Activated T-cell treated with anti-CD3 and anti-CD28 coated beads, Interleukin-2, amount 50 U/mL, for 24 hours (primary cell): ENCODE measurements around the gene GABARAP.

ENCODE experiments used
- DNase-seq: peaks from one replicate; pipeline ENCODE4 v3.0.0-alpha.2; 2020
- H3K27ac Mint-ChIP-seq: 2 replicates; pipeline ENCODE4 v1.8.0; 2020; ENCODE audit warnings: mild to moderate bottlenecking, mixed read lengths
- H3K27me3 Mint-ChIP-seq: 2 replicates; pipeline ENCODE4 v1.8.0; 2020; ENCODE audit warnings: mixed read lengths
- H3K36me3 Mint-ChIP-seq: 2 replicates; pipeline ENCODE4 v1.8.0; 2020; ENCODE audit warnings: low read depth, mixed read lengths
- H3K4me1 Mint-ChIP-seq: 2 replicates; pipeline ENCODE4 v1.8.0; 2020; ENCODE audit warnings: low read depth, mixed read lengths
- H3K4me3 Mint-ChIP-seq: 2 replicates; pipeline ENCODE4 v1.8.0; 2020; ENCODE audit warnings: mild to moderate bottlenecking, moderate library complexity, mixed read lengths
- H3K9me3 Mint-ChIP-seq: 2 replicates; pipeline ENCODE4 v1.8.0; 2020; ENCODE audit warnings: mixed read lengths

Gene GABARAP

GRCh38 chr17:7224661-7225111, 17.6 kb downstream of the GABARAP start:
- Mint-ChIP-seq H3K4me1 (peaks cover 33% of the 10 kb centered on the region), H3K4me3 (no peak overlapping the region), H3K36me3 (peaks cover 95% of the 10 kb centered on the region), H3K27ac (no peak overlapping the region), H3K9me3 (no peaks in the 10 kb centered on the region), H3K27me3 (no peaks in the 10 kb centered on the region)
- DNase-seq = no peak

- Mint-ChIP-seq H3K36me3 (peaks cover 89% of the 10 kb centered on the region), H3K27ac (peak overlapping the region; percentile 2), H3K9me3 (no peaks in the 10 kb centered on the region), H3K4me3 (no peak overlapping the region), H3K27me3 (no peaks in the 10 kb centered on the region), H3K4me1 (peaks cover 36% of the 10 kb centered on the region)
- no peak for DNase-seq
Measured at GRCh38 chr17:7224110-7224509, 18.1 kb downstream of the GABARAP start.

- H3K4me1 Mint-ChIP-seq = peaks cover 37% of the 10 kb centered on the region
- H3K36me3 Mint-ChIP-seq = peaks cover 82% of the 10 kb centered on the region
- H3K27me3 Mint-ChIP-seq = no peaks in the 10 kb centered on the region
- no peak for DNase-seq
- no peak overlapping the region for H3K4me3 Mint-ChIP-seq
- no peaks in the 10 kb centered on the region for H3K9me3 Mint-ChIP-seq
- H3K27ac Mint-ChIP-seq = peak overlapping the region; percentile 2
Measured at GRCh38 chr17:7223375-7223774, 18.9 kb downstream of the GABARAP start.

GRCh38 chr17:7222972-7223292, 19.3 kb downstream of the GABARAP start:
- Mint-ChIP-seq H3K36me3 (peaks cover 77% of the 10 kb centered on the region), H3K4me1 (peaks cover 37% of the 10 kb centered on the region), H3K27me3 (no peaks in the 10 kb centered on the region), H3K9me3 (no peaks in the 10 kb centered on the region), H3K4me3 (no peak overlapping the region), H3K27ac (no peak overlapping the region)
- DNase-seq = no peak

GRCh38 chr17:7222093-7222971, 19.9 kb downstream of the GABARAP start:
- H3K36me3 Mint-ChIP-seq = peaks cover 71% of the 10 kb centered on the region

GRCh38 chr17:7221278-7222092, 20.8 kb downstream of the GABARAP start:
- H3K4me1 Mint-ChIP-seq = peaks cover 44% of the 10 kb centered on the region
- peaks cover 63% of the 10 kb centered on the region for H3K36me3 Mint-ChIP-seq
- H3K27ac Mint-ChIP-seq = peak overlapping the region; percentile 96
- no peak for DNase-seq
- no peaks in the 10 kb centered on the region for H3K27me3 Mint-ChIP-seq
- H3K4me3 Mint-ChIP-seq = peak overlapping the region; percentile 96
- no peaks in the 10 kb centered on the region for H3K9me3 Mint-ChIP-seq

More at GRCh38 chr17:7222093-7222971, 19.9 kb downstream of the GABARAP start:
- Mint-ChIP-seq H3K4me3 (no peak overlapping the region), H3K9me3 (no peaks in the 10 kb centered on the region), H3K27ac (peak overlapping the region; percentile 24), H3K27me3 (no peaks in the 10 kb centered on the region), H3K4me1 (peaks cover 40% of the 10 kb centered on the region)
- no peak for DNase-seq

GRCh38 chr17:7220593-7221277, 21.5 kb downstream of the GABARAP start:
- Mint-ChIP-seq H3K36me3 (peaks cover 57% of the 10 kb centered on the region), H3K4me3 (peak overlapping the region; percentile 96), H3K27me3 (no peaks in the 10 kb centered on the region), H3K9me3 (no peaks in the 10 kb centered on the region), H3K27ac (peak overlapping the region; percentile 96), H3K4me1 (peaks cover 51% of the 10 kb centered on the region)
- DNase-seq = peak; percentile 74

GRCh38 chr17:7219812-7220592, 22.2 kb downstream of the GABARAP start, which contains the start of the genes ACADVL and DLG4:
ACADVL (plus strand) TSS chr17:7219938; CDS start chr17:7219985, 47 bp downstream.
DLG4 (minus strand) TSS chr17:7219836.
- H3K9me3 Mint-ChIP-seq = no peaks in the 10 kb centered on the region
- peak within 1 kb of the TSS; percentile 96 for H3K27ac Mint-ChIP-seq
- no peaks in the 10 kb centered on the region for H3K27me3 Mint-ChIP-seq
- DNase-seq = peak; percentile 88
- peak within 1 kb of the TSS; percentile 96 for H3K4me3 Mint-ChIP-seq
- H3K4me1 Mint-ChIP-seq = peaks cover 58% of the 10 kb centered on the region
- H3K36me3 Mint-ChIP-seq = peaks cover 50% of the 10 kb centered on the region

GRCh38 chr17:7219229-7219811, 22.9 kb downstream of the GABARAP start:
- no peak for DNase-seq
- Mint-ChIP-seq H3K4me3 (peak overlapping the region; percentile 96), H3K27ac (peak overlapping the region; percentile 96), H3K27me3 (no peaks in the 10 kb centered on the region), H3K36me3 (peaks cover 44% of the 10 kb centered on the region), H3K4me1 (peaks cover 65% of the 10 kb centered on the region), H3K9me3 (no peaks in the 10 kb centered on the region)

- no peaks in the 10 kb centered on the region for H3K9me3 Mint-ChIP-seq
- no peak for DNase-seq
- H3K4me3 Mint-ChIP-seq = peak overlapping the region; percentile 96
Measured at GRCh38 chr17:7218758-7219157, 23.5 kb downstream of the GABARAP start.

GRCh38 chr17:7218166-7218565, 24.1 kb downstream of the GABARAP start:
- peaks cover 76% of the 10 kb centered on the region for H3K4me1 Mint-ChIP-seq
- no peaks in the 10 kb centered on the region for H3K27me3 Mint-ChIP-seq
- peak overlapping the region; percentile 42 for H3K4me3 Mint-ChIP-seq
- no peaks in the 10 kb centered on the region for H3K9me3 Mint-ChIP-seq
- H3K27ac Mint-ChIP-seq = peak overlapping the region; percentile 72
- H3K36me3 Mint-ChIP-seq = peaks cover 33% of the 10 kb centered on the region
- DNase-seq = peak; percentile 47

More at GRCh38 chr17:7218758-7219157, 23.5 kb downstream of the GABARAP start:
- Mint-ChIP-seq H3K36me3 (peaks cover 38% of the 10 kb centered on the region), H3K4me1 (peaks cover 70% of the 10 kb centered on the region), H3K27me3 (no peaks in the 10 kb centered on the region), H3K27ac (peak overlapping the region; percentile 96)

GRCh38 chr17:7217113-7217987, 24.9 kb downstream of the GABARAP start:
- Mint-ChIP-seq H3K4me3 (peak overlapping the region; percentile 42), H3K9me3 (no peaks in the 10 kb centered on the region), H3K27me3 (no peaks in the 10 kb centered on the region), H3K36me3 (peaks cover 24% of the 10 kb centered on the region), H3K27ac (peak overlapping the region; percentile 80), H3K4me1 (peaks cover 76% of the 10 kb centered on the region)
- DNase-seq = peak; percentile 53
